8988T (cell line): Measurements from ENCODE around the gene SLC41A1.

Source experiments
- DNase-seq: peaks from one replicate; pipeline ENCODE4 v3.0.0; 2011

Gene SLC41A1

GRCh38 chr1:205817988-205818387 is 5.0 kb upstream of the SLC41A1 start:
- DNase-seq = no peak

- DNase-seq = no peak
Observed at GRCh38 chr1:205817364-205817763, 4.4 kb upstream of the SLC41A1 start.

- DNase-seq = peak; percentile 71
Observed at GRCh38 chr1:205813755-205814058, 709 bp upstream of the SLC41A1 start.

GRCh38 chr1:205812271-205812877 is 624 bp downstream of the SLC41A1 start:
- peak; percentile 44 for DNase-seq

- DNase-seq = no peak
Observed at GRCh38 chr1:205811660-205812059, 1.3 kb downstream of the SLC41A1 start.

- DNase-seq = peak; percentile 81
Observed at GRCh38 chr1:205810448-205811157, 2.4 kb downstream of the SLC41A1 start.

- no peak for DNase-seq
Observed at GRCh38 chr1:205809942-205810345, 3.1 kb downstream of the SLC41A1 start.

GRCh38 chr1:205809469-205809868 is 3.5 kb downstream of the SLC41A1 start:
- no peak for DNase-seq

GRCh38 chr1:205805082-205805711 is 7.8 kb downstream of the SLC41A1 start:
- no peak for DNase-seq

GRCh38 chr1:205804605-205805004 is 8.4 kb downstream of the SLC41A1 start:
- no peak for DNase-seq

- DNase-seq = no peak
Observed at GRCh38 chr1:205803986-205804385, 9.0 kb downstream of the SLC41A1 start.

GRCh38 chr1:205802060-205802459 is 10.9 kb downstream of the SLC41A1 start:
- no peak for DNase-seq

GRCh38 chr1:205800981-205801703 is 11.9 kb downstream of the SLC41A1 start:
- no peak for DNase-seq

- DNase-seq = no peak
Observed at GRCh38 chr1:205800427-205800826, 12.6 kb downstream of the SLC41A1 start.

- no peak for DNase-seq
Observed at GRCh38 chr1:205798577-205798976, 14.4 kb downstream of the SLC41A1 start.

GRCh38 chr1:205797168-205797567 is 15.8 kb downstream of the SLC41A1 start:
- no peak for DNase-seq

GRCh38 chr1:205794011-205794730 is 18.8 kb downstream of the SLC41A1 start:
- no peak for DNase-seq

GRCh38 chr1:205792961-205793673 is 19.9 kb downstream of the SLC41A1 start:
- DNase-seq = no peak

- no peak for DNase-seq
Observed at GRCh38 chr1:205792481-205792881, 20.5 kb downstream of the SLC41A1 start.

- DNase-seq = peak; percentile 68
Observed at GRCh38 chr1:205791568-205792180, 21.3 kb downstream of the SLC41A1 start.

- DNase-seq = no peak
Observed at GRCh38 chr1:205787287-205787916, 25.6 kb downstream of the SLC41A1 start.
